Stimulated activated CD8-positive, alpha-beta memory T cell treated with anti-CD3 and anti-CD28 coated beads, Interleukin-4, amount 100 ng/mL, for 4 hours (primary cell): ENCODE data around the gene SDC1.

Source experiments
- DNase-seq, 2 donors: peaks; one replicate each; pipeline ENCODE4 v3.0.0-alpha.2; 2020; ENCODE audit warnings: low read depth in 2 of 2, low spot score in 1 of 2

The SDC1 gene

GRCh38 chr2:20215183-20216040 is 9.5 kb downstream of the SDC1 start:
- no peak for DNase-seq

- no peak for DNase-seq
These were observed 10.3 kb downstream of the SDC1 start for GRCh38 chr2:20214566-20215182.

- no peak for DNase-seq
These were observed 11.0 kb downstream of the SDC1 start for GRCh38 chr2:20213651-20214565.

- no peak for DNase-seq
These were observed 11.9 kb downstream of the SDC1 start for GRCh38 chr2:20212871-20213503.

- DNase-seq: no peak
These were observed 12.5 kb downstream of the SDC1 start for GRCh38 chr2:20212459-20212870.

- DNase-seq: no peak
These were observed 13.0 kb downstream of the SDC1 start for GRCh38 chr2:20211860-20212458.

- no peak for DNase-seq
These were observed 13.5 kb downstream of the SDC1 start for GRCh38 chr2:20211420-20211819.

GRCh38 chr2:20210462-20210861 is 14.5 kb downstream of the SDC1 start:
- DNase-seq: no peak

GRCh38 chr2:20209373-20210109 is 15.4 kb downstream of the SDC1 start:
- no peak for DNase-seq

- DNase-seq: no peak
These were observed 16.5 kb downstream of the SDC1 start for GRCh38 chr2:20208476-20208859.

- DNase-seq: no peak
These were observed 17.9 kb downstream of the SDC1 start for GRCh38 chr2:20207051-20207450.

GRCh38 chr2:20205915-20206524 is 18.9 kb downstream of the SDC1 start:
- no peak for DNase-seq

- DNase-seq: no peak
These were observed 19.9 kb downstream of the SDC1 start for GRCh38 chr2:20205069-20205468.

- DNase-seq: no peak
These were observed 21.3 kb downstream of the SDC1 start for GRCh38 chr2:20203521-20204225.

- DNase-seq: no peak
These were observed 21.9 kb downstream of the SDC1 start for GRCh38 chr2:20203072-20203471.

- DNase-seq: no peak
These were observed 23.3 kb downstream of the SDC1 start for GRCh38 chr2:20201671-20202070.

GRCh38 chr2:20200697-20201555 is 24.0 kb downstream of the SDC1 start:
- DNase-seq: no peak

GRCh38 chr2:20199633-20200270 is 25.2 kb downstream of the SDC1 start:
- no peak for DNase-seq
